Measurements from ENCODE around the gene CEACAM19. TPM values are rescaled to one million over a fixed set of nuclear protein-coding genes. Genes with fewer than 3 reads are reported as not detected.

The CEACAM19 gene
- total RNA-seq, 3 donors from 2014 or later, result 5.8 to 8.0 (median 6.9) TPM

DNA sequence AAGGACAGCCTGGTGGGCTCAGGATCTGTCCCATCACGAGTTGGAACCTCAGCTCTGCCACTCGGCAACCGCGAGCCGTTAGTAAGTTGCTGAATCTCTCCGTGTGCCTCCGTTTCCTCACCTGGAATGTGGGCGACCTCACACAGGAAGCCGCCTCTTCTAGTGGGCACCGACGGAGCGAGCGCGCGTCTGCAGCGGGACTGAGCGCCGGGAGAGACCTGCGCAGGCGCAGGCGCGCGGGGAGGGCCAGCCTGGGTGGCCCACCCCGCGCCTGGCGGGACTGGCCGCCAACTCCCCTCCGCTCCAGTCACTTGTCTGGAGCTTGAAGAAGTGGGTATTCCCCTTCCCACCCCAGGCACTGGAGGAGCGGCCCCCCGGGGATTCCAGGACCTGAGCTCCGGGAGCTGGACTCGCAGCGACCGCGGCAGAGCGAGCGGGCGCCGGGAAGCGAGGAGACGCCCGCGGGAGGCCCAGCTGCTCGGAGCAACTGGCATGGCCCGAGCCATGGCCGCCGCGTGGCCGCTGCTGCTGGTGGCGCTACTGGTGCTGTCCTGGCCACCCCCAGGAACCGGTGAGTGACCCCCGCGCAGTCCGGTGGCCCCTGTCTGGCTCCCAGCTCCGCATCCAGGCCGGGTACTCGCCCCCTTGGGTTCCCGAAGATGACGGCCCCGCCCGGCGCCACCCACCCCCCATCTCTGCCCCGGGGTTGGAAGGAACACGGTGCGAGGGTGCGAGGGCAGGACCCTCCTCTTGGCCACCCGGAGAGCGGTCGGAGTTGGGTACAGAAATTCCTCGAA, 27.5 kb upstream of the CEACAM19 start, which contains the start of gene PVR:
TSS of gene PVR (plus strand) at position 306 of the 797 bp plus-strand sequence. CDS start at position 493, 187 bp downstream.
- DNase-seq, result peak; percentile 79 to 87 (median 80)
- Histone ChIP-seq H3K4me1 (ENCODE audit: low read depth) (peaks cover 21% of the 10 kb centered on the region), H3K9me3 (no peaks in the 10 kb centered on the region), H3K36me3 (ENCODE audit: low read depth) (no peaks in the 10 kb centered on the region), H3K4me3 (peak within 1 kb of the TSS; percentile 68)
- ATAC-seq, result peak; percentile 94
- TF ChIP-seq, protein P1, sequence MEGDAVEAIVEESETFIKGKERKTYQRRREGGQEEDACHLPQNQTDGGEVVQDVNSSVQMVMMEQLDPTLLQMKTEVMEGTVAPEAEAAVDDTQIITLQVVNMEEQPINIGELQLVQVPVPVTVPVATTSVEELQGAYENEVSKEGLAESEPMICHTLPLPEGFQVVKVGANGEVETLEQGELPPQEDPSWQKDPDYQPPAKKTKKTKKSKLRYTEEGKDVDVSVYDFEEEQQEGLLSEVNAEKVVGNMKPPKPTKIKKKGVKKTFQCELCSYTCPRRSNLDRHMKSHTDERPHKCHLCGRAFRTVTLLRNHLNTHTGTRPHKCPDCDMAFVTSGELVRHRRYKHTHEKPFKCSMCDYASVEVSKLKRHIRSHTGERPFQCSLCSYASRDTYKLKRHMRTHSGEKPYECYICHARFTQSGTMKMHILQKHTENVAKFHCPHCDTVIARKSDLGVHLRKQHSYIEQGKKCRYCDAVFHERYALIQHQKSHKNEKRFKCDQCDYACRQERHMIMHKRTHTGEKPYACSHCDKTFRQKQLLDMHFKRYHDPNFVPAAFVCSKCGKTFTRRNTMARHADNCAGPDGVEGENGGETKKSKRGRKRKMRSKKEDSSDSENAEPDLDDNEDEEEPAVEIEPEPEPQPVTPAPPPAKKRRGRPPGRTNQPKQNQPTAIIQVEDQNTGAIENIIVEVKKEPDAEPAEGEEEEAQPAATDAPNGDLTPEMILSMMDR (IDR thresholded peaks at IDR 0.05), result no peak
- intact Hi-C loops (cut with DNase I, micrococcal nuclease), result no loop called here

DNA sequence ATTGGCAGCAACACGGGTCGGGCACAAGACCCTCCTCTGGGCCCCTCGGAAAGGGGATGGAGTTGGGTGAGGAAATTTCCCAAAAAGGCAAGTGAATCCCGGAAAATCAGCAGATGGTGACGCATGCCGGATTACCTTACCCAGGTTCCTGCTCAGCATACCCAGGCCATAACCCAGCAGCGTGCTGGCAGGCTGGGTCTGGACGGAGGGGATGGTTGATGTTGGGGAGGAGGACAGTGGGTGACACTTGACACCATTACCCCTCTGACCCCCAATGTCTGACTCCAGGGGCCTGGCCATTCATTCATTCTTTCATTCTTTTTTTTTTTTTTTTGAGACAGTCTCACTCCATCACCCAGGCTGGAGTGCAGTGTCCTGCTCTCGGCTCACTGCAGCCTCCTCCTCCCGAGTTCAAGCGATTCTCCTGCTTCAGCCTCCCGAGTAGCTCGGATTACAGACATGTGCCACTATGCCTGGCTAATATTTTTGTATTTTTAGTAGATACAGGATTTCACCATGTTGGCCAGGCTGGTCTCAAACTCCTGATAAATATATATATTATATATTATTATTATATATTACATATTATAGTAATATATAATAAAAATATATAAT, 26.8 kb upstream of the CEACAM19 start:
- TF ChIP-seq, protein P1 (IDR thresholded peaks at IDR 0.05), result no peak
- intact Hi-C loops (cut with DNase I, micrococcal nuclease), result no loop called here
- ATAC-seq (peak; percentile 65), DNase-seq (peak in 1 of 3 donors; percentile 45)
- peaks cover 18% of the 10 kb centered on the region for H3K4me1 ChIP-seq (ENCODE audit: low read depth)
- no peaks in the 10 kb centered on the region for H3K36me3 ChIP-seq (ENCODE audit: low read depth)
- no peaks in the 10 kb centered on the region for H3K9me3 ChIP-seq
- peak overlapping the region; percentile 68 for H3K4me3 ChIP-seq

DNA sequence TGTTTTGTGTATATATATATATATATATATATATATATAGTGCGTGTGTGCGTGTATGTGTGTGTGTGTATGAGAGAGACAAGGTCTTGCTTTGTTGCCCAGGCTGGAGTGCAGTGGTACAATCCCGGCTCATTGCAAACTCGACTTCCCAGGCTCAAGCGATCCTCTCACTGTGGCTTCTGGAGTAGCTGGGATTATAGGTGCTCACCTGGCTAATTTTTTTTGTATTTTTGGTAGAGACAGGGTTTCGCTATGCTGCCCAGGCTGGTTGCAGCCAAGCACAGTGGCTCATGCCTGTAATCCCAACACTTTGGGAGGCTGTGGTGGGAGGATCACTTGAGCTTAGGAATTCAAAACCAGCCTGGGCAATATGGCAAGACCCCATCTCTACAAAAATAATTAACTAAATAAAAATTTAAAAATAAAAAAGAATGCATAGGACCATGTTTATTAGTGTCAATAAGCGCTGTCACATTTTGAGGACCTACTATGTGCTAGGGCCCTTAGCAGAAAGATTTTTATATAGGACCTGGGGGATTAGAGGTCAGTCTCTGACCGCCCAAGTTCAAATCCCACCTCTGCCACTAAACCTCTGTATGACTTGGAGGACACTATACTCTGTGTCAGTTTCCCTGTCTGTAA, 25.8 kb upstream of the CEACAM19 start:
- Histone ChIP-seq H3K4me1 (ENCODE audit: low read depth) (peaks cover 8% of the 10 kb centered on the region), H3K36me3 (ENCODE audit: low read depth) (no peaks in the 10 kb centered on the region), H3K9me3 (no peaks in the 10 kb centered on the region), H3K4me3 (no peak overlapping the region)
- intact Hi-C loops (cut with DNase I, micrococcal nuclease), result no loop called here
- TF ChIP-seq, protein P1 (IDR thresholded peaks at IDR 0.05), result no peak
- DNase-seq (no peak), ATAC-seq (no peak)

DNA sequence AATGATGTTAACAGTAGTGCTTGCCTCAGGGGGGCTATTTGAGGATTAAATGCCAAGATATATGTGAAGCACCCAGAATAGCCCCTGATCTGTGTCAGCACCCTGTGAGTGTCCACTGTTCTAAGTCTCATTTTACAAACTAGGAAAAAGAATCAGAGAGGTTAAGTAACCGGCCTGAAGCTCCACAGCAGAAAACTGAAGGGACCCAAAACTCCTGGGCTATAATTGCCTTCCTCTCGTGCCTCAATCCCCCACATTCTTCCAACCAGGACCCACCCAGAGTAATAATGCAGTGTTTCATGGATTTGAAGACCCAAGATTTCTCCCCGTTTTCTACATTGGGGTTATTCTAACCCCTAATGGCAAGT, 25.2 kb upstream of the CEACAM19 start:
- TF ChIP-seq, protein P1 (IDR thresholded peaks at IDR 0.05), result no peak
- ATAC-seq, result no peak
- Histone ChIP-seq H3K36me3 (ENCODE audit: low read depth) (no peaks in the 10 kb centered on the region), H3K4me3 (no peak overlapping the region), H3K9me3 (no peaks in the 10 kb centered on the region), H3K4me1 (ENCODE audit: low read depth) (peaks cover 3% of the 10 kb centered on the region)
- no peak for DNase-seq
- intact Hi-C loops (cut with DNase I, micrococcal nuclease), result no loop called here

DNA sequence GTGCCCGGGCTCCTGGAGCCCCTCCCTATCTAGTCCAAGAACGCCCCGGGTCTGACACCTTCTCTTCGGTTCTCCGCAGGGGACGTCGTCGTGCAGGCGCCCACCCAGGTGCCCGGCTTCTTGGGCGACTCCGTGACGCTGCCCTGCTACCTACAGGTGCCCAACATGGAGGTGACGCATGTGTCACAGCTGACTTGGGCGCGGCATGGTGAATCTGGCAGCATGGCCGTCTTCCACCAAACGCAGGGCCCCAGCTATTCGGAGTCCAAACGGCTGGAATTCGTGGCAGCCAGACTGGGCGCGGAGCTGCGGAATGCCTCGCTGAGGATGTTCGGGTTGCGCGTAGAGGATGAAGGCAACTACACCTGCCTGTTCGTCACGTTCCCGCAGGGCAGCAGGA, 24.1 kb upstream of the CEACAM19 start:
- DNase-seq, result no peak
- TF ChIP-seq, protein P1 (IDR thresholded peaks at IDR 0.05), result no peak
- Histone ChIP-seq H3K36me3 (ENCODE audit: low read depth) (peaks cover 3% of the 10 kb centered on the region), H3K4me1 (ENCODE audit: low read depth) (peaks cover 2% of the 10 kb centered on the region), H3K9me3 (no peaks in the 10 kb centered on the region), H3K4me3 (no peak overlapping the region)
- ATAC-seq, result no peak
- intact Hi-C loops (cut with DNase I, micrococcal nuclease), result no loop called here
